Endothelial cell of umbilical vein (primary cell): ENCODE results near the gene RPS6KA4. TPM values are rescaled to one million over a fixed set of nuclear protein-coding genes. Genes with fewer than 3 reads are reported as not detected.

ENCODE experiments used
- BruUV-seq: library from RNA; stranded (reverse); fragments of 400-500 nt; replicated peaks from 2 replicates; lab custom pipeline; 2021; lab: Mats Ljungman, UMichigan
- CTCF ChIA-PET: fragments of 300-600, 350-600 bp; sonication (Branson Sonifier 250); formaldehyde crosslinking; loops from one replicate; lab custom pipeline; 2021; ENCODE audit warnings: antibody characterized with exemption, inconsistent platforms; lab: Charles Lee
- POLR2A ChIA-PET: fragments of 300-600, 350-600 bp; sonication (Branson Sonifier 250); formaldehyde crosslinking; loops from one replicate; lab custom pipeline; 2021; ENCODE audit warnings: antibody characterized with exemption, inconsistent platforms; lab: Charles Lee
- DNase-seq: peaks from one replicate; pipeline ENCODE4 v3.0.0-alpha.2; 2011; ENCODE audit warnings: low read depth, low spot score
- FAIRE-seq: peaks from 2 replicates; lab custom pipeline; 2011; peaks lifted over from hg19 to GRCh38; lab: Jason Lieb, UNC
- H2AFZ ChIP-seq: 2 replicates; pipeline ENCODE4 v1.6.0; 2012; ENCODE audit warnings: low read depth, low read length, control low read depth, inconsistent platforms
- H3K27ac ChIP-seq: 2 replicates; pipeline ENCODE4 v1.5.1; 2011; ENCODE audit warnings: low read depth, mild to moderate bottlenecking, control low read depth, low read length, moderate library complexity; ENCODE audit not compliant: insufficient read depth
- H3K27me3 ChIP-seq, 2 experiments: 2 replicates each; pipeline versions ENCODE4 v1.6.0 to v1.6.1; 2011; ENCODE audit warnings: low read length in 2 of 2, mixed read lengths in 1 of 2; ENCODE audit not compliant: control insufficient read depth in 2 of 2, insufficient read depth in 2 of 2
- H3K36me3 ChIP-seq, 2 experiments: 2 replicates in 1 of 2; 3 replicates in 1 of 2; pipeline ENCODE4 v1.5.1; 2011; ENCODE audit warnings: low read length in 2 of 2, mild to moderate bottlenecking in 1 of 2, moderate library complexity in 1 of 2; ENCODE audit not compliant: control insufficient read depth in 2 of 2, insufficient read depth in 2 of 2; ENCODE audit errors: extremely low read depth in 1 of 2
- H3K4me1 ChIP-seq: 3 replicates; pipeline ENCODE4 v1.5.1; 2011; ENCODE audit warnings: mild to moderate bottlenecking, low read length; ENCODE audit not compliant: control insufficient read depth, insufficient read depth; ENCODE audit errors: extremely low read depth
- H3K4me2 ChIP-seq: 2 replicates; pipeline ENCODE4 v1.6.1; 2011; ENCODE audit warnings: low read length, control low read depth, mixed read lengths; ENCODE audit not compliant: insufficient read depth
- H3K4me3 ChIP-seq, 3 experiments: fragments of 200-600 bp in 1 of 3; sonication (generic), shearing (Covaris generic) in 1 of 3; replicated peaks in 1 of 3; 2 replicates each; pipeline ENCODE4 v1.5.1; 2011 to 2016; ENCODE audit warnings: control low read depth in 3 of 3, low read length in 3 of 3, mild to moderate bottlenecking in 2 of 3, inconsistent platforms in 1 of 3, low read depth in 1 of 3, moderate library complexity in 1 of 3; ENCODE audit not compliant: insufficient read depth in 1 of 3
- H3K79me2 ChIP-seq: 2 replicates; pipeline ENCODE4 v1.6.0; 2012; ENCODE audit warnings: low read length, inconsistent platforms; ENCODE audit not compliant: control insufficient read depth, insufficient read depth
- H3K9ac ChIP-seq: replicated peaks from 2 replicates; pipeline ENCODE3; 2011; ENCODE audit warnings: low read length, control low read depth; ENCODE audit not compliant: insufficient read depth; ENCODE audit errors: extremely low read depth
- H3K9me1 ChIP-seq: replicated peaks from 3 replicates; pipeline ENCODE4 v1.6.0; 2011; ENCODE audit warnings: mild to moderate bottlenecking, low read length; ENCODE audit not compliant: control insufficient read depth, insufficient read depth; ENCODE audit errors: extremely low read depth
- H3K9me3 ChIP-seq: replicated peaks from 2 replicates; pipeline ENCODE4 v1.5.1; 2012; ENCODE audit warnings: low read length, inconsistent platforms; ENCODE audit not compliant: control insufficient read depth, insufficient read depth
- H4K20me1 ChIP-seq: replicated peaks from 2 replicates; pipeline ENCODE3; 2011; ENCODE audit warnings: mild to moderate bottlenecking, low read length; ENCODE audit not compliant: control insufficient read depth, insufficient read depth; ENCODE audit errors: extremely low read depth
- CTCF ChIP-seq, 2 donors: IDR thresholded peaks; 1 replicate in 1 of 2; 2 replicates in 1 of 2; pipeline ENCODE4 v1.5.1; 2011; ENCODE audit warnings: low read length in 2 of 2, mild to moderate bottlenecking in 2 of 2, moderate library complexity in 2 of 2, control low read depth in 1 of 2, inconsistent platforms in 1 of 2, low read depth in 1 of 2; ENCODE audit not compliant: insufficient read depth in 1 of 2; ENCODE audit errors: extremely low read depth in 1 of 2
- EZH2 ChIP-seq: IDR thresholded peaks from 2 replicates; pipeline ENCODE4 v1.6.1; 2012; ENCODE audit warnings: borderline replicate concordance, low read depth, mild to moderate bottlenecking, moderate library complexity, low read length, inconsistent platforms; ENCODE audit not compliant: severe bottlenecking
- FOS ChIP-seq: IDR thresholded peaks from 2 replicates; pipeline ENCODE4 v1.6.1; 2011; ENCODE audit warnings: mild to moderate bottlenecking, low read length, moderate library complexity, borderline replicate concordance; ENCODE audit not compliant: insufficient read depth
- GATA2 ChIP-seq: IDR thresholded peaks from 2 replicates; pipeline ENCODE4 v1.7.0; 2011; ENCODE audit warnings: low read depth, mild to moderate bottlenecking, moderate library complexity, mixed read lengths, low read length; ENCODE audit not compliant: insufficient read length, insufficient read depth
- JUN ChIP-seq: IDR thresholded peaks from 2 replicates; pipeline ENCODE4 v1.6.1; 2011; ENCODE audit warnings: borderline replicate concordance, low read depth; ENCODE audit not compliant: insufficient read length, insufficient read depth
- MAX ChIP-seq: IDR thresholded peaks from 2 replicates; pipeline ENCODE4 v1.6.1; 2011; ENCODE audit not compliant: insufficient read depth, insufficient read length
- MYC ChIP-seq: IDR thresholded peaks from one replicate; pipeline ENCODE4 v1.6.1; 2011; ENCODE audit warnings: mild to moderate bottlenecking, low read depth, low read length
- POLR2A ChIP-seq: IDR thresholded peaks from 2 replicates; pipeline ENCODE4 v1.6.1; 2012; ENCODE audit warnings: low read depth, mild to moderate bottlenecking, control low read depth, low read length
- POLR2AphosphoS5 ChIP-seq: IDR thresholded peaks from 2 replicates; pipeline ENCODE4 v1.6.1; 2012; ENCODE audit warnings: low read depth, mild to moderate bottlenecking, control low read depth, low read length, moderate library complexity; ENCODE audit not compliant: insufficient read depth
- dilution Hi-C: fragments of 300-500 bp; cut with MboI; formaldehyde crosslinking; loops from one replicate; pipeline ENCODE4 v1.15.0; 2019; ENCODE audit warnings: low sequenced_read_pairs; ENCODE audit not compliant: extremely low pct_ligation_motif_present
- intact Hi-C: fragments of 100-400 bp; cut with micrococcal nuclease; formaldehyde crosslinking; loops from one replicate; pipeline ENCODE4 v1.10.0; 2022
- polyA plus RNA-seq, 4 experiments: library from polyadenylated mRNA; depleted of rRNA in 3 of 4; stranded (reverse) in 3 of 4; unstranded in 1 of 4; fragments of >200 nt; gene quantifications; 2 replicates each; pipeline versions ENCODE4 v1.2.1 to v1.2.3, GENCODE V29; 2011 to 2012; ENCODE audit warnings: missing spikeins in 1 of 4
- total RNA-seq: library from RNA; stranded (reverse); gene quantifications from 2 replicates; pipeline ENCODE4 v1.2.3, GENCODE V29; 2021

The RPS6KA4 gene
- total and polyA plus RNA-seq, 2 donors (not counting 3 experiments of a cell fraction or from before 2014, with no cell fraction given), result 26.5 to 44.1 TPM

- no peak overlapping the region for H2AFZ ChIP-seq
- no peaks in the 10 kb centered on the region for H3K9me3 ChIP-seq
- H3K4me3 ChIP-seq, result no peak overlapping the region
- H3K4me1 ChIP-seq, result no peaks in the 10 kb centered on the region
- H3K27ac ChIP-seq, result no peak overlapping the region
- peaks cover 0 to 6% of the 10 kb centered on the region in 2 experiments for H3K27me3 ChIP-seq
- H3K79me2 ChIP-seq, result no peaks in the 10 kb centered on the region
- ChIA-PET CTCF (interaction anchor here (0.6 to 1.2 kb wide), 2 partner anchors 40 to 145 kb away, joined by 3 to 6 read pairs; no protein-coding TSS in a partner anchor), POLR2A (interaction anchor here (0.6 kb wide), 1 partner anchor 1764 kb away, joined by 5 read pairs; no protein-coding TSS in a partner anchor)
- intact Hi-C loops (no loop called here), dilution Hi-C loops (no loop called here)
- no peak overlapping the region for H3K9ac ChIP-seq
- no peaks in the 10 kb centered on the region for H4K20me1 ChIP-seq
- FAIRE-seq (no peak), DNase-seq (no peak)
- no peaks in the 10 kb centered on the region for H3K36me3 ChIP-seq
- TF ChIP-seq MYC (no peak), MAX (no peak), CTCF (IDR thresholded peaks at IDR 0.05; ENCODE audit: extremely low read depth in 1 of 2, insufficient read depth in 1 of 2, low read depth in 1 of 2, low read length in 2 of 2) (no peak), JUN (no peak), GATA2 (no peak), POLR2A (no peak), POLR2AphosphoS5 (no peak), FOS (no peak), EZH2 (no peak)
- BruUV-seq, result no TSS peak
- H3K4me2 ChIP-seq, result no peak overlapping the region
- no peaks in the 10 kb centered on the region for H3K9me1 ChIP-seq
Observed at GRCh38 chr11:64409278-64409677, 50.3 kb downstream of the RPS6KA4 start.
